22Rv1 (cell line): ENCODE data around the gene CACNB2.

Experiments
- CTCF ChIP-seq: fragments of 450-650 bp; IDR thresholded peaks from 2 replicates; pipeline ENCODE4 v1.5.1; 2017; ENCODE audit warnings: mild to moderate bottlenecking
- ZFX ChIP-seq: fragments of 450-650 bp; IDR thresholded peaks from 2 replicates; pipeline ENCODE4 v1.6.1; 2017; ENCODE audit warnings: antibody characterized with exemption, borderline replicate concordance

DNA sequence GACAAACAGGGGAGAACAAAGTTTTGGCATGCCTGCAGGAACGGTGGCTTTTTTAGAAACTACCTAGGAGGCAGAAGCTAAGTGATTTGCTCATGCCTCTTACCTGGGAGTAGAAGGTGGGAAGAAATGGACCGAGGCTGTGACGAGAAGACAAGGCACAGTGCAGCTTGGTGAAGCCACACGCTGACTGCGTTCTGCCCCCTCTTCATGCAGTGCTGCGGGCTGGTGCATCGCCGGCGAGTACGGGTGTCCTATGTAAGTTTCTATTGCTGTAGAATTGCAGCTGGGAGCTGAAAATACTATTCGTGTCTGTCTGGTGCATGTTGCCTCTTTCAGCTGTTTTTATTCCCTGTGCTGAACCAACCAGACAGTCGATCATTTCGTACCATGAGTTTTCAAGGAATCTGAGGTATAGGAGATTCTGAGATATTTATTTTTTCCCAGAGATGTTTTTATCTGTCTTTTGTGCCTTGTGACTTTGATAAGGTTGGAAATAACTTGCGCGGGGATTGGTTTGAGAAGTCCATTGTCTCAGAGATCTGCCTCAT is 120.9 kb downstream of the CACNB2 start:
- TF ChIP-seq CTCF (no peak), ZFX (no peak)
